ENCODE measurements around the gene ZNF70. TPM values are rescaled to one million over a fixed set of nuclear protein-coding genes. Genes with fewer than 3 reads are reported as not detected.

The ZNF70 gene
- total and polyA plus RNA-seq, 2 donors (not counting 1 experiment from before 2014, with no cell fraction given): 2.1 to 8.3 TPM

- Histone ChIP-seq H4K20me1 (ENCODE audit: control insufficient read depth, insufficient read depth, low read length, poor library complexity, severe bottlenecking) (no peaks in the 10 kb centered on the region), H3K27ac (ENCODE audit: low read length in 2 of 2) (no peak overlapping the region), H3K9me3 (ENCODE audit: control extremely low read depth in 1 of 3, control insufficient read depth in 2 of 3, insufficient read depth in 1 of 3, low read length in 2 of 3) (no peaks in the 10 kb centered on the region), H2AFZ (ENCODE audit: insufficient read depth, low read depth, low read length, poor library complexity, severe bottlenecking) (no peak overlapping the region), H3K4me1 (ENCODE audit: control insufficient read depth in 2 of 2, insufficient read depth in 2 of 2, low read length in 2 of 2) (peaks cover 27 to 29% of the 10 kb centered on the region in 2 donors), H3K9ac (ENCODE audit: low read length) (no peak overlapping the region), H3K36me3 (replicated peaks in 1 of 2; ENCODE audit: control extremely low read depth in 1 of 2, control insufficient read depth in 1 of 2, extremely low read depth in 1 of 2, insufficient read depth in 2 of 2, low read length in 1 of 2) (peaks cover 0 to 33% of the 10 kb centered on the region in 2 experiments), H3K4me2 (replicated peaks; ENCODE audit: low read depth, low read length, poor library complexity, severe bottlenecking) (no peak overlapping the region), H3K4me3 (ENCODE audit: control extremely low read depth in 1 of 5, extremely low read depth in 1 of 5, insufficient read depth in 1 of 5, low read depth in 2 of 5, low read length in 4 of 5) (no peak overlapping the region), H3K79me2 (ENCODE audit: control insufficient read depth, insufficient read depth, low read length) (peaks cover 23% of the 10 kb centered on the region), H3K27me3 (replicated peaks in 1 of 4; ENCODE audit: control extremely low read depth in 1 of 4, control insufficient read depth in 3 of 4, insufficient read depth in 4 of 4, low read length in 3 of 4) (no peaks in the 10 kb centered on the region)
- ATAC-seq (ENCODE audit: low read depth): no peak
- POLR2A ChIA-PET: no interaction called here
- Mint-ChIP-seq H3K27me3 (no peaks in the 10 kb centered on the region), H3K4me1 (peaks cover 31% of the 10 kb centered on the region), H3K4me3 (no peak overlapping the region), H3K9me3 (ENCODE audit: insufficient read depth) (no peaks in the 10 kb centered on the region), H3K27ac (peak overlapping the region; percentile 67)
- intact Hi-C loops (cut with micrococcal nuclease): no loop called here
- no peak for TF ChIP-seq CTCF (IDR thresholded peaks at IDR 0.05)
- no peak for TF ChIP-seq EZH2 (IDR thresholded peaks at IDR 0.05; ENCODE audit: borderline replicate concordance, insufficient read depth, low read depth, low read length, poor library complexity, severe bottlenecking)
- CTCF ChIA-PET: interaction anchor here (0.9 to 2.0 kb wide), 2 partner anchors 9 to 157 kb away, joined by 3 to 6 read pairs; no protein-coding TSS in a partner anchor
- 98% methylated on average over 10 of the region's 12 CpGs for WGBS (ENCODE audit: insufficient coverage)
- no peak for DNase-seq
Observed at GRCh38 chr22:23692598-23693291, 58.2 kb downstream of the ZNF70 start.

GRCh38 chr22:23691748-23692423 is 59.0 kb downstream of the ZNF70 start:
- H3K4me3 Mint-ChIP-seq: no peak overlapping the region
- no peaks in the 10 kb centered on the region for H3K27me3 Mint-ChIP-seq
- DNase-seq (no peak), ATAC-seq (ENCODE audit: low read depth) (no peak)
- POLR2A ChIA-PET: no interaction called here
- Histone ChIP-seq H3K27ac (ENCODE audit: low read length in 2 of 2) (no peak overlapping the region), H3K79me2 (ENCODE audit: control insufficient read depth, insufficient read depth, low read length) (peaks cover 14% of the 10 kb centered on the region), H3K9me3 (ENCODE audit: control extremely low read depth in 1 of 3, control insufficient read depth in 2 of 3, insufficient read depth in 1 of 3, low read length in 2 of 3) (no peaks in the 10 kb centered on the region), H3K27me3 (replicated peaks in 1 of 4; ENCODE audit: control extremely low read depth in 1 of 4, control insufficient read depth in 3 of 4, insufficient read depth in 4 of 4, low read length in 3 of 4) (no peaks in the 10 kb centered on the region), H2AFZ (ENCODE audit: insufficient read depth, low read depth, low read length, poor library complexity, severe bottlenecking) (no peak overlapping the region), H3K36me3 (replicated peaks in 1 of 2; ENCODE audit: control extremely low read depth in 1 of 2, control insufficient read depth in 1 of 2, extremely low read depth in 1 of 2, insufficient read depth in 2 of 2, low read length in 1 of 2) (peaks cover 0 to 33% of the 10 kb centered on the region in 2 experiments), H3K4me2 (replicated peaks; ENCODE audit: low read depth, low read length, poor library complexity, severe bottlenecking) (no peak overlapping the region), H3K4me1 (ENCODE audit: control insufficient read depth in 2 of 2, insufficient read depth in 2 of 2, low read length in 2 of 2) (peaks cover 20% of the 10 kb centered on the region in 2 donors), H3K9ac (ENCODE audit: low read length) (no peak overlapping the region), H4K20me1 (ENCODE audit: control insufficient read depth, insufficient read depth, low read length, poor library complexity, severe bottlenecking) (no peaks in the 10 kb centered on the region), H3K4me3 (ENCODE audit: control extremely low read depth in 1 of 5, extremely low read depth in 1 of 5, insufficient read depth in 1 of 5, low read depth in 2 of 5, low read length in 4 of 5) (no peak overlapping the region)
- peaks cover 23% of the 10 kb centered on the region for H3K4me1 Mint-ChIP-seq
- whole genome bisulfite sequencing (ENCODE audit: insufficient coverage): 83% methylated on average over 9 of the region's 12 CpGs
- CTCF ChIA-PET: no interaction called here
- H3K9me3 Mint-ChIP-seq (ENCODE audit: insufficient read depth): no peaks in the 10 kb centered on the region
- intact Hi-C loops (cut with micrococcal nuclease): no loop called here
- TF ChIP-seq CTCF (IDR thresholded peaks at IDR 0.05): no peak
- no peak for TF ChIP-seq EZH2 (IDR thresholded peaks at IDR 0.05; ENCODE audit: borderline replicate concordance, insufficient read depth, low read depth, low read length, poor library complexity, severe bottlenecking)
- no peak overlapping the region for H3K27ac Mint-ChIP-seq

Data from B cell (primary cell).